Upper lobe of left lung (tissue), 6 donors: ENCODE results near the gene ADCY7. TPM values are rescaled to one million over a fixed set of nuclear protein-coding genes. Genes with fewer than 3 reads are reported as not detected.

Experiments
- ATAC-seq, 2 donors: fragments of 200-7000 bp; cut with Tn5 transposase; one replicate each; pipeline ENCODE4 v1.9.1; 2022; ENCODE audit warnings: mild to moderate bottlenecking in 2 of 2, moderate library complexity in 2 of 2; ENCODE audit not compliant: low FRiP score in 2 of 2
- DNase-seq, 2 donors: peaks; one replicate each; pipeline ENCODE4 v3.0.0-alpha.2; 2019 to 2020
- H3K27ac ChIP-seq, 4 donors: fragments of 200-600 bp; sonication (generic); one replicate each; pipeline ENCODE4 v1.5.1; 2016 to 2019
- H3K27me3 ChIP-seq, 4 donors: fragments of 200-600 bp; sonication (generic); one replicate each; pipeline ENCODE4 v1.5.1; 2017 to 2019
- H3K36me3 ChIP-seq, 4 donors: fragments of 200-600 bp; sonication (generic); one replicate each; pipeline ENCODE4 v1.5.1; 2016 to 2019
- H3K4me1 ChIP-seq, 4 donors: fragments of 200-600 bp; sonication (generic); one replicate each; pipeline ENCODE4 v1.5.1; 2018 to 2019
- H3K4me3 ChIP-seq, 4 donors: fragments of 200-600 bp; sonication (generic); one replicate each; pipeline ENCODE4 v1.5.1; 2017 to 2019; ENCODE audit warnings: mild to moderate bottlenecking in 2 of 4, moderate library complexity in 1 of 4
- H3K9me3 ChIP-seq, 4 donors: fragments of 200-600 bp; sonication (generic); one replicate each; pipeline ENCODE4 v1.5.1; 2018 to 2019
- EP300 ChIP-seq, 4 donors: sonication (generic); formaldehyde crosslinking; IDR thresholded peaks; one replicate each; pipeline ENCODE4 v1.5.1; 2017; ENCODE audit warnings: antibody characterized with exemption in 4 of 4, control low read depth in 2 of 4
- POLR2A ChIP-seq, 4 donors: fragments of 450-650 bp; IDR thresholded peaks; one replicate each; pipeline ENCODE4 v1.5.1; 2016 to 2017; ENCODE audit warnings: antibody characterized with exemption in 4 of 4, mild to moderate bottlenecking in 2 of 4
- POLR2AphosphoS5 ChIP-seq, 2 donors: sonication (generic); formaldehyde crosslinking; IDR thresholded peaks; one replicate each; pipeline ENCODE4 v1.5.1; 2017; ENCODE audit warnings: antibody characterized with exemption in 2 of 2
- WGBS, 2 donors: methylation state at CpG; one replicate each; pipeline ENCODE4 v1.1.5; 2017 to 2018; 5-methylcytosine and 5-hydroxymethylcytosine counted together
- total RNA-seq, 6 donors: library from RNA; depleted of rRNA in 4 of 6; stranded (reverse); fragments of >200 nt in 4 of 6; gene quantifications; one replicate each; pipeline versions ENCODE4 v1.1.0 to v1.2.1, GENCODE V29; 2016 to 2021
- TF ChIP-seq, protein P1 (sequence below), 6 experiments: fragments of 450-650 bp in 4 of 6; fragments of 200-600 bp in 2 of 6; sonication (generic) in 2 of 6; IDR thresholded peaks; one replicate each; pipeline ENCODE4 v1.5.1; 2016 to 2019; ENCODE audit warnings: antibody characterized with exemption in 6 of 6
- donor health status: DM: no; HTN: no; CAD: no; lungs with moderate emphysema.
- donor health status: DM: no; HTN: yes; CAD: no; lungs with severe emphysema.

ADCY7 gene
- total RNA-seq, 6 donors from 2014 or later = 46.9 to 177 (median 101) TPM

DNA sequence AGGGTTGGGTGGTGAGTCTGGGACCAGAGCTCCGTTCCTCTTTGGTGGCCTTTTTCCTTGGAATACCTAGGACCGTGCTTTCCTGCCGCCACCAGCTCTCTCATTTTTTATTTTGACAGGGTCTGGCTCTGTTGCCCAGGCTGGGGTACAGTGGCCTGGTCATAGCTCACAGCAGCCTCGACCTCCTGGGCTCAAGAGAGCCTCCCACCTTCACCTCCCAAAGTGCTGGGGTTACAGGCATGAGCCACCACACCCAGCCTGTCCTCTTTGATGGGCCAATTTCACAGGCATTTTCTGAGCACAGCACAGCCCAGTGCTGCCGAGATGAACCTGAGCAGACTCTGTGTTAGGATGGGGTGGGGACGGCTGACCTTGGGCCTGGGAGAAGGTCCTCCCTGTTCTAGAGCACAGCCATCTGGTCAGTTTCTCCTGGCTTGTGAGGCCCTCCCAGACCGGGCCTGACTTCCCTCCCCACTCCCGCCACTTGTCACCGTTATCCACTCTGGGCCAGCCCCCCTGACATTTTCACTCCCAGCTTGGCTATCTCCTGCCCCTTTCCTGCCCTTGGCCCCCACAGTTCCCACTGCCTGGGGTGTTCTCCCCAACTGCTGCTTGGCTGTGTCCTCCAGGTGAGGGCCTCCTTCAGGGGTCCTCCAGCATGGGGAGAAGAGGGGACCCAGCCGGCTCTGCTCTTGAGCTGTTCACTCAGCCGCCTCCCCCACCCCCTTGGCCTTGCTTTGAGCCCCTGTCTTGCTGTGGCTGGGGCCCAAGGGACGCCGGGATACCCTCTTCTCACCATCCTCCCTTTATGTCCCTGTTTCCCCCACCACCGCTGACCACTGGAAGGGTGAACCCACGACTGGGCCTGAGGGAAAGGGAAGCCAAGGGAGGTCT is 5.0 kb downstream of the ADCY7 start:
- TF ChIP-seq, protein P1, sequence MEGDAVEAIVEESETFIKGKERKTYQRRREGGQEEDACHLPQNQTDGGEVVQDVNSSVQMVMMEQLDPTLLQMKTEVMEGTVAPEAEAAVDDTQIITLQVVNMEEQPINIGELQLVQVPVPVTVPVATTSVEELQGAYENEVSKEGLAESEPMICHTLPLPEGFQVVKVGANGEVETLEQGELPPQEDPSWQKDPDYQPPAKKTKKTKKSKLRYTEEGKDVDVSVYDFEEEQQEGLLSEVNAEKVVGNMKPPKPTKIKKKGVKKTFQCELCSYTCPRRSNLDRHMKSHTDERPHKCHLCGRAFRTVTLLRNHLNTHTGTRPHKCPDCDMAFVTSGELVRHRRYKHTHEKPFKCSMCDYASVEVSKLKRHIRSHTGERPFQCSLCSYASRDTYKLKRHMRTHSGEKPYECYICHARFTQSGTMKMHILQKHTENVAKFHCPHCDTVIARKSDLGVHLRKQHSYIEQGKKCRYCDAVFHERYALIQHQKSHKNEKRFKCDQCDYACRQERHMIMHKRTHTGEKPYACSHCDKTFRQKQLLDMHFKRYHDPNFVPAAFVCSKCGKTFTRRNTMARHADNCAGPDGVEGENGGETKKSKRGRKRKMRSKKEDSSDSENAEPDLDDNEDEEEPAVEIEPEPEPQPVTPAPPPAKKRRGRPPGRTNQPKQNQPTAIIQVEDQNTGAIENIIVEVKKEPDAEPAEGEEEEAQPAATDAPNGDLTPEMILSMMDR (IDR thresholded peaks at IDR 0.05) = no peak
- TF ChIP-seq EP300 (IDR thresholded peaks at IDR 0.05) (no peak), POLR2A (IDR thresholded peaks at IDR 0.05) (no peak), POLR2AphosphoS5 (IDR thresholded peaks at IDR 0.05) (no peak)
- Histone ChIP-seq H3K36me3 (no peaks in the 10 kb centered on the region), H3K4me1 (peaks cover 9 to 87% (median 51%) of the 10 kb centered on the region in 4 donors), H3K9me3 (no peaks in the 10 kb centered on the region), H3K27me3 (no peaks in the 10 kb centered on the region), H3K27ac (peak overlapping the region in 2 of 4 donors; percentile 24 to 65), H3K4me3 (no peak overlapping the region)
- DNase-seq (no peak), ATAC-seq (no peak)
- 79 to 83% methylated on average over 14 to 15 of the region's 15 CpGs for WGBS, 2 donors

DNA sequence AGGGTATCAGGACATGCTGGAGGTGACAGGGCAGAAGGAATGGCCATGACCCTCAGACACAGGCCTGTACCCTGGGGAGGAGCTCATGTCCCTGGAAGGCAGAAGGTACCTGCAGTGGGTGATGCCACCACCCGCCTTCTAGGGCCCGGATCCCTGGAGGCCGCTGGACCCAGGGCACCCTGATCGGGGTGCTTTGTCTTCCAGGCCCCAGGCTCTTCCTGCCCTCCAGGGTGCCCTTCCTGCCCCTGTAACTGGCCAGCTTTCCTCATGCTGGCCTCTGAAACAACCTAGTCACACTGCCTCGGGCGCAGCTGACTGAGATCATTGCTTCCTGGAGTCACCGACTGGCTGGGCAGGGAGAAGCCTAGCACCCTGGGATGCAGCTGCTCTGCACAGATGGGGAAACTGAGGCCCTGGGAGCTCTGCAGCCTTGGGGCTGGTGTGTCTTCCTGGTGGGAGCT is 5.8 kb downstream of the ADCY7 start:
- TF ChIP-seq POLR2AphosphoS5 (IDR thresholded peaks at IDR 0.05) = no peak
- no peak for TF ChIP-seq EP300 (IDR thresholded peaks at IDR 0.05)
- TF ChIP-seq, protein P1 (IDR thresholded peaks at IDR 0.05) = no peak
- no peak for TF ChIP-seq POLR2A (IDR thresholded peaks at IDR 0.05)
- Histone ChIP-seq H3K4me1 (peaks cover 4 to 83% (median 44%) of the 10 kb centered on the region in 4 donors), H3K36me3 (no peaks in the 10 kb centered on the region), H3K4me3 (no peak overlapping the region), H3K27ac (peak overlapping the region in 3 of 4 donors; percentile 6 to 65 (median 24)), H3K9me3 (no peaks in the 10 kb centered on the region), H3K27me3 (no peaks in the 10 kb centered on the region)
- DNase-seq (no peak), ATAC-seq (no peak)
- WGBS, 2 donors = 65% methylated on average over 6 of the region's 7 CpGs; no CpG with 5 or more reads in 1 of the 2 donors

DNA sequence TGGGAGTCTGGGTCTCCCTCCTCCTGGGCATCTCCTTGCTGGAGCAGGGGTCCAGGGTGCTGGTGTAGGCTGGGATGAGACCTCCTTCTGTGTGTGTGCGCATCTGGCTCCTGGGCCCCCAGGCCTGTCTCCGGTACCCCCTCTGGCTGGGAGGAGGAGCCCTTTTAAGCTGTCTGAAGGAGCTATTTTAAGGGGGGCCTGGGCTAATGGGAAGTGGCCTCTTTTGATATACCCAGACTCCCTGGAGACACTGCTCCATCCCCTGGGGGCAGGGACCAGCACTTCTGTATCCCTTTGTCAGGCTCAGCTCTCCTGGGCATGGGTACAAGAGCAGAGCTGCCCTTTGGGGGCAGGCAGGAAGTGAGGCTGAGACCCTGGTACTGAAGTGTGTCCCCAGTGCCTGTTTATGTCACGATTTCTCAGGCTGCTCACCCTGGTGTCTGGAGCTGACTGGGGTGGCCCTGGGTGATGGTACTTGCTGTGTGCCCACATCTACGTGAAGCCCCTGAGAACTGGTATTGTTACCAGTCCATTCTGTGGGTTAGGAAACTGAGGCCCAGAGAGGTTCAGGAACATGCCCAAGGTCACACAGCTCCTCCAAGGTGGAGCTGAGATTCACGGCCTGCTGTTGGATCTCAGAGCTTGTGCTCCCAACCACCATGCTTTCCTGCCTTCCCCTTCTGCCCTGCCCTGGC is 6.5 kb downstream of the ADCY7 start:
- peaks cover 0 to 79% (median 39%) of the 10 kb centered on the region in 4 donors for H3K4me1 ChIP-seq
- TF ChIP-seq POLR2A (IDR thresholded peaks at IDR 0.05) (no peak), POLR2AphosphoS5 (IDR thresholded peaks at IDR 0.05) (no peak), EP300 (IDR thresholded peaks at IDR 0.05) (no peak)
- TF ChIP-seq, protein P1 (IDR thresholded peaks at IDR 0.05) = no peak
- no peaks in the 10 kb centered on the region for H3K9me3 ChIP-seq
- H3K27me3 ChIP-seq = no peaks in the 10 kb centered on the region
- 85 to 100% methylated on average over 1 to 5 of the region's 5 CpGs for WGBS, 2 donors
- no peak overlapping the region for H3K4me3 ChIP-seq
- peak overlapping the region in 2 of 4 donors; percentile 24 to 85 for H3K27ac ChIP-seq
- ATAC-seq (no peak), DNase-seq (no peak)
- no peaks in the 10 kb centered on the region for H3K36me3 ChIP-seq

DNA sequence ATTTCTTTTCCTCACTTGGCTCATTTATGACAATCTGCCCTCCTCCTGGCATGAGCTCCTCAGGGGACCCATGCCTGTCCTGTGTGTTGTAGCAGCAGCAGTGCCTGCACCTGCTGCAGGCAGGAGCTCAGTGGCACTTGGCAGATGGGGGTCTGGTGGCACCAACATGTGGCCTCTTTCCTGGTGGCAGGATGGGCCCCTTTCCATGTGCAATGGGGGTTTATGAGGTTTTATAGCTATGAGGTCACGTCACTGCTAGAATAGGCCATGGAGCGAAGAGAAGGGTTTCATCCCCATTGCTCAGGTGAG is 7.0 kb downstream of the ADCY7 start:
- TF ChIP-seq, protein P1 (IDR thresholded peaks at IDR 0.05) = no peak
- no peak for TF ChIP-seq EP300 (IDR thresholded peaks at IDR 0.05)
- TF ChIP-seq POLR2AphosphoS5 (IDR thresholded peaks at IDR 0.05) = no peak
- TF ChIP-seq POLR2A (IDR thresholded peaks at IDR 0.05) = no peak
- Histone ChIP-seq H3K9me3 (no peaks in the 10 kb centered on the region), H3K36me3 (no peaks in the 10 kb centered on the region), H3K4me3 (no peak overlapping the region), H3K27me3 (no peaks in the 10 kb centered on the region), H3K4me1 (peaks cover 0 to 74% (median 38%) of the 10 kb centered on the region in 4 donors), H3K27ac (peak overlapping the region in 3 of 4 donors; percentile 81 to 91 (median 85))
- DNase-seq = no peak
- ATAC-seq = no peak
- 71% methylated on average over 2 of the region's 2 CpGs; no CpG with 5 or more reads in 1 of the 2 donors for WGBS, 2 donors
